GM19372 (cell line): ENCODE data around the gene ADAM10.

Experiments used
- ATAC-seq: cut with Tn5 transposase; IDR thresholded peaks from one replicate; pipeline ENCODE4 v1.9.1; 2021; ENCODE audit warnings: mild to moderate bottlenecking, low read depth, moderate library complexity; ENCODE audit not compliant: unreplicated experiment

The ADAM10 gene

DNA sequence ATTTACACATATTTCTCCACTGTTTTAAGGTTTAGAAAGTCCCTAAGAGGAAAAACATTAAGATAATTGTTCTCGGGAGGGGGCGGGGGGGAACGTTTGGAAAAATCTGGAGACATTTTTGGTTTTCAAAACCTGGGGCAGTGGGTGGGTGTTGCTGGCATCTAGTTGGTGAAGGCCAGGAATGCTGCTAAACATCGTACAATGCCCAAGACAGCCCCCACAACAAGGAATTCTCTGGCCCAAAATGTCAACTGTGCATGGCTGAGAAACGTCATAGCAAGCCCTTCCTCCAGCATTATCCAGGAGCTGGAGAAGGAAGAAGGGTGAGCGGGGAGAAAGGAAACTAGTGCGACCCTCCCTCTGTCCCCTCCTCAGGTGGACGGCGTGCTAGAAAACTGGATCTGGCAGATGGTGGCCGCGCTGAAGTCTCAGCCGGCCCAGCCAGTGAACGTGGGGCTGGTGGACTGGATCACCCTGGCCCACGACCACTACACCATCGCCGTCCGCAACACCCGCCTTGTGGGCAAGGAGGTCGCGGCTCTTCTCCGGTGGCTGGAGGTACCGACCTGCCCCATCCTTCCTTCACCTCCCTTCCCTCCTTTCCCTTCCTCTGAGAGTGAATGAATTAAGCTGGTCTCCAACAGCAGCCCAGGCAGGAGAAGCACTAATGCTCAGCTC lies 208.0 kb downstream of the ADAM10 start:
- ATAC-seq = no peak

- no peak for ATAC-seq
Measured at GRCh38 chr15:58539548-58539947, 210.0 kb downstream of the ADAM10 start.

GRCh38 chr15:58538901-58539300 lies 210.6 kb downstream of the ADAM10 start:
- no peak for ATAC-seq
